Progenitor cell of endocrine pancreas (in vitro differentiated cells): ENCODE results near the gene GSTCD. TPM values are rescaled to one million over a fixed set of nuclear protein-coding genes. Genes with fewer than 3 reads are reported as not detected.

ENCODE experiments used
- DNase-seq: peaks from one replicate; pipeline ENCODE4 v3.0.0; 2021; ENCODE audit warnings: low spot score; ENCODE audit not compliant: unreplicated experiment
- H3K27ac Mint-ChIP-seq: 2 replicates; pipeline ENCODE4 v1.8.0; 2021; ENCODE audit warnings: mild to moderate bottlenecking, moderate library complexity, mixed read lengths
- H3K27me3 Mint-ChIP-seq: 2 replicates; pipeline ENCODE4 v1.8.0; 2021; ENCODE audit warnings: mixed read lengths
- H3K36me3 Mint-ChIP-seq: 2 replicates; pipeline ENCODE4 v1.8.0; 2022; ENCODE audit warnings: mixed read lengths; ENCODE audit not compliant: insufficient read depth
- H3K4me1 Mint-ChIP-seq: 2 replicates; pipeline ENCODE4 v1.8.0; 2021; ENCODE audit warnings: low read depth, mixed read lengths
- H3K4me3 Mint-ChIP-seq: 2 replicates; pipeline ENCODE4 v1.8.0; 2021; ENCODE audit warnings: low read depth, mild to moderate bottlenecking, moderate library complexity, mixed read lengths
- H3K9me3 Mint-ChIP-seq: 2 replicates; pipeline ENCODE4 v1.8.0; 2021; ENCODE audit warnings: low read depth, mixed read lengths
- CTCF ChIP-seq: fragments of 200-600 bp; sonication (generic); IDR thresholded peaks from one replicate; pipeline ENCODE4 v1.5.0; 2021; ENCODE audit warnings: antibody characterized with exemption, mild to moderate bottlenecking; ENCODE audit not compliant: unreplicated experiment
- total RNA-seq: library from RNA; stranded (reverse); gene quantifications from 2 replicates; pipeline ENCODE4 v1.2.1, GENCODE V29; 2021

Gene GSTCD
- total RNA-seq, 1 donor from 2014 or later, result 26.3 TPM

GRCh38 chr4:105858466-105859040 is 150.0 kb downstream of the GSTCD start:
- no peak for DNase-seq
- TF ChIP-seq CTCF, result no peak
- Mint-ChIP-seq H3K36me3 (peaks cover 24% of the 10 kb centered on the region), H3K27me3 (no peaks in the 10 kb centered on the region), H3K9me3 (peaks cover 53% of the 10 kb centered on the region), H3K4me1 (no peaks in the 10 kb centered on the region), H3K4me3 (no peak overlapping the region), H3K27ac (no peak overlapping the region)

GRCh38 chr4:105859233-105859632 is 150.6 kb downstream of the GSTCD start:
- peaks cover 22% of the 10 kb centered on the region for H3K36me3 Mint-ChIP-seq

GRCh38 chr4:105870963-105871362 is 162.4 kb downstream of the GSTCD start:
- H3K9me3 Mint-ChIP-seq, result no peaks in the 10 kb centered on the region
- H3K27ac Mint-ChIP-seq, result no peak overlapping the region
- H3K27me3 Mint-ChIP-seq, result no peaks in the 10 kb centered on the region
- TF ChIP-seq CTCF, result no peak
- no peak overlapping the region for H3K4me3 Mint-ChIP-seq
- no peaks in the 10 kb centered on the region for H3K36me3 Mint-ChIP-seq
- DNase-seq, result no peak
- no peaks in the 10 kb centered on the region for H3K4me1 Mint-ChIP-seq

More at GRCh38 chr4:105859233-105859632, 150.6 kb downstream of the GSTCD start:
- DNase-seq, result no peak
- no peaks in the 10 kb centered on the region for H3K27me3 Mint-ChIP-seq
- no peak overlapping the region for H3K4me3 Mint-ChIP-seq
- no peak for TF ChIP-seq CTCF
- H3K27ac Mint-ChIP-seq, result no peak overlapping the region
- peaks cover 46% of the 10 kb centered on the region for H3K9me3 Mint-ChIP-seq
- H3K4me1 Mint-ChIP-seq, result no peaks in the 10 kb centered on the region

- Mint-ChIP-seq H3K4me1 (no peaks in the 10 kb centered on the region), H3K27me3 (no peaks in the 10 kb centered on the region), H3K4me3 (no peak overlapping the region), H3K9me3 (no peaks in the 10 kb centered on the region), H3K36me3 (no peaks in the 10 kb centered on the region), H3K27ac (no peak overlapping the region)
- no peak for TF ChIP-seq CTCF
- DNase-seq, result no peak
Observed at GRCh38 chr4:105871997-105872396, 163.4 kb downstream of the GSTCD start.

GRCh38 chr4:105875233-105875632 is 166.6 kb downstream of the GSTCD start:
- no peaks in the 10 kb centered on the region for H3K9me3 Mint-ChIP-seq
- no peaks in the 10 kb centered on the region for H3K36me3 Mint-ChIP-seq
- DNase-seq, result no peak
- H3K4me1 Mint-ChIP-seq, result no peaks in the 10 kb centered on the region
- H3K27me3 Mint-ChIP-seq, result no peaks in the 10 kb centered on the region
- H3K27ac Mint-ChIP-seq, result no peak overlapping the region
- no peak for TF ChIP-seq CTCF
- no peak overlapping the region for H3K4me3 Mint-ChIP-seq
